ENCODE results near the gene ACP7. TPM values are rescaled to one million over a fixed set of nuclear protein-coding genes. Genes with fewer than 3 reads are reported as not detected.
A peak's percentile ranks its signal among the peaks of the same experiment; 100 is the strongest.

The ACP7 gene
- total RNA-seq, 1 experiment from 2014 or later = 0.15 TPM

GRCh38 chr19:39110263-39110967 lies 26.2 kb downstream of the ACP7 start:
- H3K23me2 ChIP-seq (ENCODE audit: insufficient read length, low read depth, low read length, poor library complexity, severe bottlenecking) = no peaks in the 10 kb centered on the region
- H4K91ac ChIP-seq (ENCODE audit: insufficient read length, low read depth, low read length) = no peak overlapping the region
- no peak overlapping the region for H3K27ac ChIP-seq (ENCODE audit: insufficient read length, low read depth, low read length)
- Mint-ChIP-seq H3K9me3 (no peaks in the 10 kb centered on the region), H3K36me3 (ENCODE audit: insufficient read depth in 1 of 3, low read depth in 3 of 3) (no peaks in the 10 kb centered on the region), H3K27ac (no peak overlapping the region), H3K27me3 (ENCODE audit: low read depth) (peaks cover 19% of the 10 kb centered on the region), H3K4me3 (no peak overlapping the region), H3K4me1 (peaks cover 8 to 11% of the 10 kb centered on the region in 2 experiments)
- no peak overlapping the region for H3K14ac ChIP-seq (ENCODE audit: insufficient read depth, low read length)
- H3K79me2 ChIP-seq (ENCODE audit: insufficient read depth, low read length) = no peaks in the 10 kb centered on the region
- H3K9ac ChIP-seq (ENCODE audit: extremely low read depth, insufficient read length, low read length) = no peak overlapping the region
- no peak overlapping the region for H3T11ph ChIP-seq (ENCODE audit: low read length)
- no peaks in the 10 kb centered on the region for H3K9me3 ChIP-seq (ENCODE audit: control insufficient read depth, low read depth, low read length)
- no peak overlapping the region for H3K23ac ChIP-seq (ENCODE audit: insufficient read length, low read depth, low read length)
- H3K4me1 ChIP-seq (ENCODE audit: insufficient read depth, low read length) = no peaks in the 10 kb centered on the region
- no peak overlapping the region for H3K18ac ChIP-seq (ENCODE audit: insufficient read length, low read depth, low read length)
- H2BK20ac ChIP-seq (ENCODE audit: low read depth, low read length, poor library complexity, severe bottlenecking) = no peak overlapping the region
- TF ChIP-seq CTCF (conservative IDR thresholded peaks at IDR 0.05) = peak; percentile 82
- no peaks in the 10 kb centered on the region for H3K79me1 ChIP-seq (ENCODE audit: insufficient read depth, low read depth, low read length, poor library complexity, severe bottlenecking)
- no peak overlapping the region for H4K5ac ChIP-seq (ENCODE audit: insufficient read length, low read depth, low read length)
- H4K20me1 ChIP-seq (ENCODE audit: control insufficient read depth, insufficient read depth, insufficient read length) = no peaks in the 10 kb centered on the region
- no CpG with 5 or more reads among the region's 16 CpGs for WGBS (ENCODE audit: extremely low coverage, insufficient read length, low lambda C conversion rate)
- H2AK5ac ChIP-seq (ENCODE audit: insufficient read length, low read length) = no peak overlapping the region
- no peak overlapping the region for H2BK5ac ChIP-seq (ENCODE audit: insufficient read length, low read length)
- H2BK12ac ChIP-seq (ENCODE audit: insufficient read length, low read depth, low read length) = no peak overlapping the region
- H2BK15ac ChIP-seq (ENCODE audit: low read depth, low read length) = no peak overlapping the region
- peak; percentile 55 for DNase-seq
- no peak overlapping the region for H2BK120ac ChIP-seq (ENCODE audit: low read depth, low read length, poor library complexity, severe bottlenecking)
- no peak overlapping the region for H4K8ac ChIP-seq (replicated peaks; ENCODE audit: insufficient read length, low read depth, low read length)
- no peak overlapping the region for H3K56ac ChIP-seq (ENCODE audit: insufficient read length, low read depth, low read length)
- no peaks in the 10 kb centered on the region; the same call in 1 of the 2 replicates for H3K27me3 ChIP-seq (ENCODE audit: insufficient read depth, low read length)
- no peak overlapping the region for H3K4me2 ChIP-seq (ENCODE audit: insufficient read depth, insufficient read length, low read length)
- H2AFZ ChIP-seq (ENCODE audit: low read length) = no peak overlapping the region
- H3K4ac ChIP-seq (ENCODE audit: low read depth, low read length) = no peak overlapping the region

Data from H9 (cell line).